Keratinocyte (primary cell): Measurements from ENCODE around the gene TSPAN4. TPM values are rescaled to one million over a fixed set of nuclear protein-coding genes. Genes with fewer than 3 reads are reported as not detected.
A peak's percentile ranks its signal among the peaks of the same experiment; 100 is the strongest.

Experiments used
- DNase-seq: peaks from one replicate; pipeline ENCODE4 v3.0.0-alpha.2; 2011; ENCODE audit warnings: low read depth, missing footprints, low spot score
- FAIRE-seq: peaks from 2 replicates; lab custom pipeline; 2011; peaks lifted over from hg19 to GRCh38; lab: Jason Lieb, UNC
- H2AFZ ChIP-seq: 2 replicates; pipeline ENCODE4 v1.6.0; 2012; ENCODE audit warnings: low read length, control low read depth, inconsistent platforms; ENCODE audit not compliant: control insufficient read depth
- H3K27ac ChIP-seq: 2 replicates; pipeline ENCODE4 v1.5.1; 2011; ENCODE audit warnings: low read length; ENCODE audit not compliant: control insufficient read depth, insufficient read depth
- H3K27me3 ChIP-seq: 3 replicates; pipeline ENCODE4 v1.6.0; 2011; ENCODE audit warnings: low read length; ENCODE audit not compliant: control insufficient read depth, insufficient read depth; ENCODE audit errors: extremely low read depth
- H3K36me3 ChIP-seq, 2 experiments: 2 replicates in 1 of 2; 3 replicates in 1 of 2; pipeline ENCODE4 v1.5.1; 2011; ENCODE audit warnings: low read length in 2 of 2, mild to moderate bottlenecking in 1 of 2; ENCODE audit not compliant: control insufficient read depth in 2 of 2, insufficient read depth in 2 of 2; ENCODE audit errors: extremely low read depth in 1 of 2
- H3K4me1 ChIP-seq: 3 replicates; pipeline ENCODE4 v1.5.1; 2011; ENCODE audit warnings: low read length; ENCODE audit not compliant: control insufficient read depth, insufficient read depth; ENCODE audit errors: extremely low read depth
- H3K4me2 ChIP-seq: 3 replicates; pipeline ENCODE4 v1.6.0; 2011; ENCODE audit warnings: low read depth, low read length; ENCODE audit not compliant: control insufficient read depth, insufficient read depth; ENCODE audit errors: extremely low read depth
- H3K4me3 ChIP-seq, 3 experiments: fragments of 200-600 bp in 1 of 3; sonication (generic) in 1 of 3; 2 replicates in 2 of 3; 3 replicates in 1 of 3; pipeline ENCODE4 v1.5.1; 2011 to 2016; ENCODE audit warnings: low read length in 3 of 3, mild to moderate bottlenecking in 3 of 3, control low read depth in 2 of 3, inconsistent platforms in 1 of 3, low read depth in 1 of 3, mixed read lengths in 1 of 3, mixed run types in 1 of 3, moderate library complexity in 1 of 3; ENCODE audit not compliant: control insufficient read depth in 2 of 3, insufficient read depth in 2 of 3; ENCODE audit errors: extremely low read depth in 1 of 3
- H3K79me2 ChIP-seq: 2 replicates; pipeline ENCODE4 v1.6.0; 2012; ENCODE audit warnings: low read length; ENCODE audit not compliant: control insufficient read depth, insufficient read depth
- H3K9ac ChIP-seq: 3 replicates; pipeline ENCODE4 v1.6.0; 2011; ENCODE audit warnings: low read length; ENCODE audit not compliant: control insufficient read depth, insufficient read depth; ENCODE audit errors: extremely low read depth
- H3K9me1 ChIP-seq: 3 replicates; pipeline ENCODE4 v1.6.0; 2011; ENCODE audit warnings: low read length; ENCODE audit not compliant: control insufficient read depth, insufficient read depth; ENCODE audit errors: extremely low read depth
- H3K9me3 ChIP-seq: 2 replicates; pipeline ENCODE4 v1.5.1; 2012; ENCODE audit warnings: low read depth, low read length; ENCODE audit not compliant: control insufficient read depth
- H4K20me1 ChIP-seq: 3 replicates; pipeline ENCODE4 v1.6.0; 2011; ENCODE audit warnings: low read length; ENCODE audit not compliant: control insufficient read depth, insufficient read depth; ENCODE audit errors: extremely low read depth
- CTCF ChIP-seq, 3 experiments: IDR thresholded peaks in 1 of 3; conservative IDR thresholded peaks in 1 of 3; optimal IDR thresholded peaks in 1 of 3; 2 replicates in 2 of 3; 3 replicates in 1 of 3; pipeline versions ENCODE3 to v1.5.1; 2011; ENCODE audit warnings: low read length in 3 of 3, mild to moderate bottlenecking in 3 of 3, moderate library complexity in 2 of 3, control low read depth in 1 of 3, inconsistent platforms in 1 of 3; ENCODE audit not compliant: insufficient read depth in 2 of 3; ENCODE audit errors: extremely low read depth in 1 of 3
- EZH2 ChIP-seq: IDR thresholded peaks from one replicate; pipeline ENCODE4 v1.6.1; 2012; ENCODE audit warnings: inconsistent platforms, mild to moderate bottlenecking, low read length, moderate library complexity
- dilution Hi-C: fragments of 300-500 bp; cut with MboI; formaldehyde crosslinking; loops from one replicate; pipeline ENCODE4 v1.7.0; 2020; ENCODE audit warnings: low sequenced_read_pairs; ENCODE audit not compliant: extremely low pct_ligation_motif_present
- polyA plus RNA-seq, 5 experiments: library from polyadenylated mRNA; depleted of rRNA in 3 of 5; stranded (reverse) in 3 of 5; stranded (forward) in 1 of 5; unstranded in 1 of 5; fragments of >200 nt; gene quantifications; 1 replicate in 1 of 5; 2 replicates in 3 of 5; 3 replicates in 1 of 5; pipeline versions ENCODE4 v1.2.1 to v1.2.3, GENCODE V29; 2011 to 2012; ENCODE audit warnings: missing spikeins in 2 of 5, low read depth in 1 of 5, low replicate concordance in 1 of 5

TSPAN4 gene
- polyA plus RNA-seq, 1 donor (not counting 4 experiments of a cell fraction or from before 2014, with no cell fraction given), result 42.1 TPM

DNA sequence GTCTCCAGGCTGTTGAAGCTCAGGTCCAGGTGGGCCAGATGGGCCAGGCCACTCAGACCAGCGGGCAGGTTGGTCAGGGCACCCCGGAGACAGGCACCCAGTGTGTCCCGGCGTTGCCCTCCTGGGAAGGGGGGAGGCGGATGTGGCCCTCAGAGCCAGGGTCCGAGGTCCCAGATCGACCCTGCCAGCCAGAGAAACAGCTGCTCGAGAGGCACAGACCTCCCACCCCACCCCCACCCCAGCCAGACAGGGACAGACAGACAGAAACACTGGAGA, 39.2 kb upstream of the TSPAN4 start:
- H3K4me2 ChIP-seq, result no peak overlapping the region
- peaks cover 15% of the 10 kb centered on the region for H3K4me1 ChIP-seq
- no peaks in the 10 kb centered on the region for H3K9me3 ChIP-seq
- no peaks in the 10 kb centered on the region for H3K9me1 ChIP-seq
- H3K27ac ChIP-seq, result no peak overlapping the region
- no peaks in the 10 kb centered on the region for H3K27me3 ChIP-seq
- no peaks in the 10 kb centered on the region for H4K20me1 ChIP-seq
- H2AFZ ChIP-seq, result no peak overlapping the region
- H3K36me3 ChIP-seq, result peaks cover 0 to 17% of the 10 kb centered on the region in 2 experiments
- FAIRE-seq (no peak), DNase-seq (no peak)
- H3K9ac ChIP-seq, result no peak overlapping the region
- dilution Hi-C loops, result no loop called here
- peaks cover 2% of the 10 kb centered on the region for H3K79me2 ChIP-seq
- TF ChIP-seq EZH2, result no peak
- no peak for TF ChIP-seq CTCF (optimal IDR thresholded peaks at IDR 0.05 in 1 of 3, IDR thresholded peaks at IDR 0.05 in 1 of 3, conservative IDR thresholded peaks at IDR 0.05 in 1 of 3; ENCODE audit: extremely low read depth in 1 of 3, insufficient read depth in 2 of 3, low read length in 3 of 3)
- H3K4me3 ChIP-seq, result no peak overlapping the region

- Histone ChIP-seq H3K36me3 (peaks cover 0 to 17% of the 10 kb centered on the region in 2 experiments), H3K9me1 (no peaks in the 10 kb centered on the region), H3K9me3 (no peaks in the 10 kb centered on the region), H3K27me3 (no peaks in the 10 kb centered on the region), H2AFZ (peak overlapping the region; percentile 36), H3K79me2 (peaks cover 8% of the 10 kb centered on the region), H3K27ac (no peak overlapping the region), H3K4me1 (peaks cover 20% of the 10 kb centered on the region), H3K4me2 (peak overlapping the region; percentile 95), H4K20me1 (no peaks in the 10 kb centered on the region), H3K4me3 (peak overlapping the region; percentile 47 to 73 (median 72)), H3K9ac (peak overlapping the region; percentile 61)
- dilution Hi-C loops, result no loop called here
- FAIRE-seq (no peak), DNase-seq (no peak)
- no peak for TF ChIP-seq EZH2
- TF ChIP-seq CTCF (optimal IDR thresholded peaks at IDR 0.05 in 1 of 3, IDR thresholded peaks at IDR 0.05 in 1 of 3, conservative IDR thresholded peaks at IDR 0.05 in 1 of 3; ENCODE audit: extremely low read depth in 1 of 3, insufficient read depth in 2 of 3, low read length in 3 of 3), result no peak
Observed at GRCh38 chr11:803770-804598, 38.7 kb upstream of the TSPAN4 start.
